Esophagus muscularis mucosa (tissue), 3 donors: ENCODE data around the gene NEURL1B.

Experiments used
- POLR2AphosphoS5 ChIP-seq, 2 donors: sonication (generic); formaldehyde crosslinking; IDR thresholded peaks; one replicate each; pipeline ENCODE4 v1.6.1; 2017; ENCODE audit warnings: antibody characterized with exemption in 2 of 2
- TF ChIP-seq, protein P1 (sequence below), 3 experiments: fragments of 200-600 bp in 2 of 3; fragments of 450-650 bp in 1 of 3; sonication (generic) in 2 of 3; IDR thresholded peaks; one replicate each; pipeline ENCODE4 v1.5.1; 2017 to 2019; ENCODE audit warnings: antibody characterized with exemption in 3 of 3, mild to moderate bottlenecking in 2 of 3, moderate library complexity in 1 of 3

- no peak for TF ChIP-seq POLR2AphosphoS5 (IDR thresholded peaks at IDR 0.05)
- TF ChIP-seq, protein P1, sequence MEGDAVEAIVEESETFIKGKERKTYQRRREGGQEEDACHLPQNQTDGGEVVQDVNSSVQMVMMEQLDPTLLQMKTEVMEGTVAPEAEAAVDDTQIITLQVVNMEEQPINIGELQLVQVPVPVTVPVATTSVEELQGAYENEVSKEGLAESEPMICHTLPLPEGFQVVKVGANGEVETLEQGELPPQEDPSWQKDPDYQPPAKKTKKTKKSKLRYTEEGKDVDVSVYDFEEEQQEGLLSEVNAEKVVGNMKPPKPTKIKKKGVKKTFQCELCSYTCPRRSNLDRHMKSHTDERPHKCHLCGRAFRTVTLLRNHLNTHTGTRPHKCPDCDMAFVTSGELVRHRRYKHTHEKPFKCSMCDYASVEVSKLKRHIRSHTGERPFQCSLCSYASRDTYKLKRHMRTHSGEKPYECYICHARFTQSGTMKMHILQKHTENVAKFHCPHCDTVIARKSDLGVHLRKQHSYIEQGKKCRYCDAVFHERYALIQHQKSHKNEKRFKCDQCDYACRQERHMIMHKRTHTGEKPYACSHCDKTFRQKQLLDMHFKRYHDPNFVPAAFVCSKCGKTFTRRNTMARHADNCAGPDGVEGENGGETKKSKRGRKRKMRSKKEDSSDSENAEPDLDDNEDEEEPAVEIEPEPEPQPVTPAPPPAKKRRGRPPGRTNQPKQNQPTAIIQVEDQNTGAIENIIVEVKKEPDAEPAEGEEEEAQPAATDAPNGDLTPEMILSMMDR (IDR thresholded peaks at IDR 0.05) = no peak
These were observed 42.2 kb downstream of the NEURL1B start for GRCh38 chr5:172683264-172683644.
